NB4 (cell line): ENCODE data around the gene DDX60.

ENCODE experiments used
- MAX ChIP-seq: IDR thresholded peaks from 2 replicates; pipeline ENCODE4 v1.6.1; 2011; ENCODE audit warnings: low read depth, low read length
- POLR2A ChIP-seq: IDR thresholded peaks from 2 replicates; pipeline ENCODE4 v1.6.1; 2011; ENCODE audit warnings: mild to moderate bottlenecking; ENCODE audit not compliant: insufficient read length; ENCODE audit errors: extremely low read depth
- TF ChIP-seq, protein P1 (sequence below): IDR thresholded peaks from one replicate; pipeline ENCODE4 v1.5.1; 2012; ENCODE audit warnings: low read depth, low read length

DNA sequence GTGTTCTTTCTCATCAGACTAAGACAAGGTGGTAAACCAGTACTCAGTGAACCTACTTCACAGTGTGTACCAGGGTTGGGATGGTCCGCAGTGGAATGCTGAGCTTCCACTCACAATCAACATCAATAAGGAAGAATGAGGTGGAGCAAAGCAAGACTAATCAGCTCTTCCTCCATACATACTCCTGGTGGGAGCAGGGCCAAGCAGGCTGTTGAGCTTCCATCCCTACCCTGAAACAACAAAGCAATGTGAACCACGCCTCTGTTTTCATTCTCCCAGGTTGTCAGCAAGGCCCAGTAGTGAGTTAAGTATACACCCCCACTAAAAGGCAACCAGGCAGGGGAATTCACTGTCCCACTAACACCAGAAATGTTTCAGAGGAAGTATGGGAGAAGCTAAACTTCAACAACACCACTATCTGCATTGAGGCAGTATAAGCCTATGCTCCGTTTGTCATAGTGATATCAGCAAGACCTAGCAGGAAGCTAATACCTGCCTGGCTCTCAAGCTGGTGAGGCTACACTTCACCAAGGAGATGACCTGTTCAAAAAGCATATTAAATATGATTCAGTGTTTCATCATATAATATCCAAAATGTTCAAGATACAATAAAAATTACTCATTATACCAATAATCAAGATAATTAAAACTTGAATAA, 109.5 kb downstream of the DDX60 start:
- TF ChIP-seq MAX, result no peak
- TF ChIP-seq, protein P1, sequence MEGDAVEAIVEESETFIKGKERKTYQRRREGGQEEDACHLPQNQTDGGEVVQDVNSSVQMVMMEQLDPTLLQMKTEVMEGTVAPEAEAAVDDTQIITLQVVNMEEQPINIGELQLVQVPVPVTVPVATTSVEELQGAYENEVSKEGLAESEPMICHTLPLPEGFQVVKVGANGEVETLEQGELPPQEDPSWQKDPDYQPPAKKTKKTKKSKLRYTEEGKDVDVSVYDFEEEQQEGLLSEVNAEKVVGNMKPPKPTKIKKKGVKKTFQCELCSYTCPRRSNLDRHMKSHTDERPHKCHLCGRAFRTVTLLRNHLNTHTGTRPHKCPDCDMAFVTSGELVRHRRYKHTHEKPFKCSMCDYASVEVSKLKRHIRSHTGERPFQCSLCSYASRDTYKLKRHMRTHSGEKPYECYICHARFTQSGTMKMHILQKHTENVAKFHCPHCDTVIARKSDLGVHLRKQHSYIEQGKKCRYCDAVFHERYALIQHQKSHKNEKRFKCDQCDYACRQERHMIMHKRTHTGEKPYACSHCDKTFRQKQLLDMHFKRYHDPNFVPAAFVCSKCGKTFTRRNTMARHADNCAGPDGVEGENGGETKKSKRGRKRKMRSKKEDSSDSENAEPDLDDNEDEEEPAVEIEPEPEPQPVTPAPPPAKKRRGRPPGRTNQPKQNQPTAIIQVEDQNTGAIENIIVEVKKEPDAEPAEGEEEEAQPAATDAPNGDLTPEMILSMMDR, result no peak
- no peak for TF ChIP-seq POLR2A
